Right lobe of liver (tissue), 4 donors: ENCODE measurements around the gene CDKN2B-AS1.

Source experiments
- POLR2A ChIP-seq: fragments of 450-650 bp; IDR thresholded peaks from one replicate; pipeline ENCODE4 v1.6.1; 2017; ENCODE audit warnings: antibody characterized with exemption, mild to moderate bottlenecking
- TF ChIP-seq, protein P1 (sequence below), 4 donors: fragments of 200-600 bp in 3 of 4; fragments of 450-650 bp in 1 of 4; IDR thresholded peaks; one replicate each; pipeline versions ENCODE4 v1.5.1 to v1.8.0; 2016 to 2022; ENCODE audit warnings: antibody characterized with exemption in 4 of 4, mild to moderate bottlenecking in 2 of 4
- donor health status: DM: no; HTN: no; CAD: no.
- donor health status: DM: no; HTN: no; CAD: no.
- donor health status: DM: no; HTN: yes; CAD: no.

DNA sequence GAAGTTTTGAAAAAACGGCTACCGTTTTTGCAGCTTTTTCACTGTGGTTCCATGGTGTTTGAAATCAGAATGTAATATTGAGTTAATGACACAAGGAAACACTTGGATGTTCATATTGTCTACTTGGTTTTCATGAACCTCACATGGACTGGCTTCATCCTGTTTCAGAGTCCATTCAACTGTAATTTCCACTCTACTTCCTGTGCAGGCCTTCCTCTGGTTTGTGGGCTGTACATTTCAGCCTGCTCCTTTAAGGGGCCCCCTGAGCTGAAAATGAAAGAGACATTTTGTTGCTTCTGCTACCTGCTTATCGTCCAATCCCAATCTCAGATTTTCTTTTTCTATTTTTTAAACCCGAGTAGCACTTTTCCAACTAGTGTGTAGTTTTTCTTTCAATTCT, 56.3 kb downstream of the CDKN2B-AS1 start:
- TF ChIP-seq, protein P1, sequence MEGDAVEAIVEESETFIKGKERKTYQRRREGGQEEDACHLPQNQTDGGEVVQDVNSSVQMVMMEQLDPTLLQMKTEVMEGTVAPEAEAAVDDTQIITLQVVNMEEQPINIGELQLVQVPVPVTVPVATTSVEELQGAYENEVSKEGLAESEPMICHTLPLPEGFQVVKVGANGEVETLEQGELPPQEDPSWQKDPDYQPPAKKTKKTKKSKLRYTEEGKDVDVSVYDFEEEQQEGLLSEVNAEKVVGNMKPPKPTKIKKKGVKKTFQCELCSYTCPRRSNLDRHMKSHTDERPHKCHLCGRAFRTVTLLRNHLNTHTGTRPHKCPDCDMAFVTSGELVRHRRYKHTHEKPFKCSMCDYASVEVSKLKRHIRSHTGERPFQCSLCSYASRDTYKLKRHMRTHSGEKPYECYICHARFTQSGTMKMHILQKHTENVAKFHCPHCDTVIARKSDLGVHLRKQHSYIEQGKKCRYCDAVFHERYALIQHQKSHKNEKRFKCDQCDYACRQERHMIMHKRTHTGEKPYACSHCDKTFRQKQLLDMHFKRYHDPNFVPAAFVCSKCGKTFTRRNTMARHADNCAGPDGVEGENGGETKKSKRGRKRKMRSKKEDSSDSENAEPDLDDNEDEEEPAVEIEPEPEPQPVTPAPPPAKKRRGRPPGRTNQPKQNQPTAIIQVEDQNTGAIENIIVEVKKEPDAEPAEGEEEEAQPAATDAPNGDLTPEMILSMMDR (IDR thresholded peaks at IDR 0.05) = no peak
- no peak for TF ChIP-seq POLR2A
